Endothelial cell of umbilical vein (primary cell): ENCODE results near the gene NAT16. TPM values are rescaled to one million over a fixed set of nuclear protein-coding genes. Genes with fewer than 3 reads are reported as not detected.
A peak's percentile ranks its signal among the peaks of the same experiment; 100 is the strongest.

Experiments used
- BruUV-seq: library from RNA; stranded (reverse); fragments of 400-500 nt; replicated peaks from 2 replicates; lab custom pipeline; 2021; lab: Mats Ljungman, UMichigan
- CTCF ChIA-PET: fragments of 300-600, 350-600 bp; sonication (Branson Sonifier 250); formaldehyde crosslinking; loops from one replicate; lab custom pipeline; 2021; ENCODE audit warnings: antibody characterized with exemption, inconsistent platforms; lab: Charles Lee
- POLR2A ChIA-PET: fragments of 300-600, 350-600 bp; sonication (Branson Sonifier 250); formaldehyde crosslinking; loops from one replicate; lab custom pipeline; 2021; ENCODE audit warnings: antibody characterized with exemption, inconsistent platforms; lab: Charles Lee
- DNase-seq: peaks from one replicate; pipeline ENCODE4 v3.0.0-alpha.2; 2011; ENCODE audit warnings: low read depth, low spot score
- FAIRE-seq: peaks from 2 replicates; lab custom pipeline; 2011; peaks lifted over from hg19 to GRCh38; lab: Jason Lieb, UNC
- H2AFZ ChIP-seq: 2 replicates; pipeline ENCODE4 v1.6.0; 2012; ENCODE audit warnings: low read depth, low read length, control low read depth, inconsistent platforms
- H3K27ac ChIP-seq: 2 replicates; pipeline ENCODE4 v1.5.1; 2011; ENCODE audit warnings: low read depth, mild to moderate bottlenecking, control low read depth, low read length, moderate library complexity; ENCODE audit not compliant: insufficient read depth
- H3K27me3 ChIP-seq, 2 experiments: 2 replicates each; pipeline versions ENCODE4 v1.6.0 to v1.6.1; 2011; ENCODE audit warnings: low read length in 2 of 2, mixed read lengths in 1 of 2; ENCODE audit not compliant: control insufficient read depth in 2 of 2, insufficient read depth in 2 of 2
- H3K36me3 ChIP-seq, 2 experiments: 2 replicates in 1 of 2; 3 replicates in 1 of 2; pipeline ENCODE4 v1.5.1; 2011; ENCODE audit warnings: low read length in 2 of 2, mild to moderate bottlenecking in 1 of 2, moderate library complexity in 1 of 2; ENCODE audit not compliant: control insufficient read depth in 2 of 2, insufficient read depth in 2 of 2; ENCODE audit errors: extremely low read depth in 1 of 2
- H3K4me1 ChIP-seq: 3 replicates; pipeline ENCODE4 v1.5.1; 2011; ENCODE audit warnings: mild to moderate bottlenecking, low read length; ENCODE audit not compliant: control insufficient read depth, insufficient read depth; ENCODE audit errors: extremely low read depth
- H3K4me2 ChIP-seq: 2 replicates; pipeline ENCODE4 v1.6.1; 2011; ENCODE audit warnings: low read length, control low read depth, mixed read lengths; ENCODE audit not compliant: insufficient read depth
- H3K4me3 ChIP-seq, 3 experiments: fragments of 200-600 bp in 1 of 3; sonication (generic), shearing (Covaris generic) in 1 of 3; replicated peaks in 1 of 3; 2 replicates each; pipeline ENCODE4 v1.5.1; 2011 to 2016; ENCODE audit warnings: control low read depth in 3 of 3, low read length in 3 of 3, mild to moderate bottlenecking in 2 of 3, inconsistent platforms in 1 of 3, low read depth in 1 of 3, moderate library complexity in 1 of 3; ENCODE audit not compliant: insufficient read depth in 1 of 3
- H3K79me2 ChIP-seq: 2 replicates; pipeline ENCODE4 v1.6.0; 2012; ENCODE audit warnings: low read length, inconsistent platforms; ENCODE audit not compliant: control insufficient read depth, insufficient read depth
- H3K9ac ChIP-seq: replicated peaks from 2 replicates; pipeline ENCODE3; 2011; ENCODE audit warnings: low read length, control low read depth; ENCODE audit not compliant: insufficient read depth; ENCODE audit errors: extremely low read depth
- H3K9me1 ChIP-seq: replicated peaks from 3 replicates; pipeline ENCODE4 v1.6.0; 2011; ENCODE audit warnings: mild to moderate bottlenecking, low read length; ENCODE audit not compliant: control insufficient read depth, insufficient read depth; ENCODE audit errors: extremely low read depth
- H3K9me3 ChIP-seq: replicated peaks from 2 replicates; pipeline ENCODE4 v1.5.1; 2012; ENCODE audit warnings: low read length, inconsistent platforms; ENCODE audit not compliant: control insufficient read depth, insufficient read depth
- H4K20me1 ChIP-seq: replicated peaks from 2 replicates; pipeline ENCODE3; 2011; ENCODE audit warnings: mild to moderate bottlenecking, low read length; ENCODE audit not compliant: control insufficient read depth, insufficient read depth; ENCODE audit errors: extremely low read depth
- EZH2 ChIP-seq: IDR thresholded peaks from 2 replicates; pipeline ENCODE4 v1.6.1; 2012; ENCODE audit warnings: borderline replicate concordance, low read depth, mild to moderate bottlenecking, moderate library complexity, low read length, inconsistent platforms; ENCODE audit not compliant: severe bottlenecking
- FOS ChIP-seq: IDR thresholded peaks from 2 replicates; pipeline ENCODE4 v1.6.1; 2011; ENCODE audit warnings: mild to moderate bottlenecking, low read length, moderate library complexity, borderline replicate concordance; ENCODE audit not compliant: insufficient read depth
- GATA2 ChIP-seq: IDR thresholded peaks from 2 replicates; pipeline ENCODE4 v1.7.0; 2011; ENCODE audit warnings: low read depth, mild to moderate bottlenecking, moderate library complexity, mixed read lengths, low read length; ENCODE audit not compliant: insufficient read length, insufficient read depth
- POLR2A ChIP-seq: IDR thresholded peaks from 2 replicates; pipeline ENCODE4 v1.6.1; 2012; ENCODE audit warnings: low read depth, mild to moderate bottlenecking, control low read depth, low read length
- dilution Hi-C: fragments of 300-500 bp; cut with MboI; formaldehyde crosslinking; loops from one replicate; pipeline ENCODE4 v1.15.0; 2019; ENCODE audit warnings: low sequenced_read_pairs; ENCODE audit not compliant: extremely low pct_ligation_motif_present
- intact Hi-C: fragments of 100-400 bp; cut with micrococcal nuclease; formaldehyde crosslinking; loops from one replicate; pipeline ENCODE4 v1.10.0; 2022
- polyA plus RNA-seq, 4 experiments: library from polyadenylated mRNA; depleted of rRNA in 3 of 4; stranded (reverse) in 3 of 4; unstranded in 1 of 4; fragments of >200 nt; gene quantifications; 2 replicates each; pipeline versions ENCODE4 v1.2.1 to v1.2.3, GENCODE V29; 2011 to 2012; ENCODE audit warnings: missing spikeins in 1 of 4
- total RNA-seq: library from RNA; stranded (reverse); gene quantifications from 2 replicates; pipeline ENCODE4 v1.2.3, GENCODE V29; 2021
- TF ChIP-seq, protein P1 (sequence below): IDR thresholded peaks from 2 replicates; pipeline ENCODE4 v1.6.1; 2011; ENCODE audit not compliant: insufficient read depth, insufficient read length

NAT16 gene
- total and polyA plus RNA-seq, 2 donors (not counting 3 experiments of a cell fraction or from before 2014, with no cell fraction given) = not detected

GRCh38 chr7:101172854-101173751 is 7.0 kb downstream of the NAT16 start:
- no peak overlapping the region for H2AFZ ChIP-seq
- no peaks in the 10 kb centered on the region for H3K36me3 ChIP-seq
- ChIA-PET CTCF (interaction anchor here (0.5 to 6.3 kb wide), 5 partner anchors 9 to 109 kb away, joined by 3 to 39 read pairs (median 10); no protein-coding TSS in a partner anchor), POLR2A (no interaction called here)
- intact Hi-C loops (loop anchor here (10.0 kb wide), 1 partner anchor 562 kb away; no protein-coding TSS in a partner anchor), dilution Hi-C loops (no loop called here)
- no peak overlapping the region for H3K9ac ChIP-seq
- H3K27me3 ChIP-seq = peaks cover 83 to 85% of the 10 kb centered on the region in 2 experiments
- no TSS peak for BruUV-seq
- no peak overlapping the region for H3K27ac ChIP-seq
- no peaks in the 10 kb centered on the region for H4K20me1 ChIP-seq
- no peaks in the 10 kb centered on the region for H3K9me1 ChIP-seq
- no peaks in the 10 kb centered on the region for H3K4me1 ChIP-seq
- H3K4me2 ChIP-seq = no peak overlapping the region
- no peak overlapping the region for H3K4me3 ChIP-seq
- H3K79me2 ChIP-seq = no peaks in the 10 kb centered on the region
- no peak for FAIRE-seq
- H3K9me3 ChIP-seq = no peaks in the 10 kb centered on the region
- TF ChIP-seq EZH2 (peak; percentile 25), POLR2A (no peak), GATA2 (no peak), FOS (no peak)
- TF ChIP-seq, protein P1, sequence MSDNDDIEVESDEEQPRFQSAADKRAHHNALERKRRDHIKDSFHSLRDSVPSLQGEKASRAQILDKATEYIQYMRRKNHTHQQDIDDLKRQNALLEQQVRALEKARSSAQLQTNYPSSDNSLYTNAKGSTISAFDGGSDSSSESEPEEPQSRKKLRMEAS = no peak
- DNase-seq = peak; percentile 27
